ENCODE data around the gene POGZ. TPM values are rescaled to one million over a fixed set of nuclear protein-coding genes. Genes with fewer than 3 reads are reported as not detected.

POGZ gene
- total RNA-seq, 4 donors from 2014 or later: 35.0 to 63.3 (median 49.1) TPM

- H3K4me3 ChIP-seq: peak overlapping the region; percentile 81 to 90 (median 86)
- intact Hi-C loops (cut with DNase I): loop anchor here (2.0 to 5.0 kb wide), 2 partner anchors 17 to 89 kb away; no protein-coding TSS in a partner anchor
- H3K27me3 ChIP-seq: no peaks in the 10 kb centered on the region
- peak overlapping the region; percentile 86 to 99 (median 95) for H3K27ac ChIP-seq (replicated peaks in 1 of 4)
- peaks cover 0 to 3% (median 0%) of the 10 kb centered on the region in 4 donors for H3K36me3 ChIP-seq
- peaks cover 14 to 52% (median 50%) of the 10 kb centered on the region in 4 donors for H3K4me1 ChIP-seq
- DNase-seq (ENCODE audit: extremely low spot score): peak; percentile 89
- WGBS: 0% methylated on average over 27 of the region's 69 CpGs
- TF ChIP-seq POLR2A (IDR thresholded peaks at IDR 0.05; ENCODE audit: low read depth) (no peak), POLR2AphosphoS5 (IDR thresholded peaks at IDR 0.05) (peak; percentile 57 to 85)
- H3K9me3 ChIP-seq: no peaks in the 10 kb centered on the region
Measured at GRCh38 chr1:151457911-151458801, 1.1 kb downstream of the POGZ start.

- TF ChIP-seq POLR2A (IDR thresholded peaks at IDR 0.05; ENCODE audit: low read depth) (no peak), CTCF (IDR thresholded peaks at IDR 0.05) (no peak), EP300 (IDR thresholded peaks at IDR 0.05) (no peak), POLR2AphosphoS5 (IDR thresholded peaks at IDR 0.05) (no peak)
- no peaks in the 10 kb centered on the region for H3K9me3 ChIP-seq
- WGBS: 52% methylated on average over 1 of the region's 1 CpG
- peaks cover 14 to 67% (median 64%) of the 10 kb centered on the region in 4 donors for H3K4me1 ChIP-seq
- no peak overlapping the region for H3K4me3 ChIP-seq
- peaks cover 0 to 3% (median 0%) of the 10 kb centered on the region in 4 donors for H3K36me3 ChIP-seq
- H3K27me3 ChIP-seq: no peaks in the 10 kb centered on the region
- peak overlapping the region in 3 of 4 donors; percentile 91 to 99 (median 99) for H3K27ac ChIP-seq (replicated peaks in 1 of 4)
- no peak for DNase-seq (ENCODE audit: extremely low spot score)
- intact Hi-C loops (cut with DNase I): loop anchor here (2.0 to 5.0 kb wide), 2 partner anchors 19 to 91 kb away; no protein-coding TSS in a partner anchor
Measured at GRCh38 chr1:151455966-151456365, 3.3 kb downstream of the POGZ start.

- Histone ChIP-seq H3K4me3 (no peak overlapping the region), H3K27ac (replicated peaks in 1 of 4) (peak overlapping the region; percentile 8 to 99 (median 95)), H3K4me1 (peaks cover 14 to 74% (median 66%) of the 10 kb centered on the region in 4 donors), H3K9me3 (no peaks in the 10 kb centered on the region), H3K27me3 (no peaks in the 10 kb centered on the region), H3K36me3 (peaks cover 0 to 3% (median 0%) of the 10 kb centered on the region in 4 donors)
- TF ChIP-seq CTCF (IDR thresholded peaks at IDR 0.05) (no peak), EP300 (IDR thresholded peaks at IDR 0.05) (no peak), POLR2A (IDR thresholded peaks at IDR 0.05; ENCODE audit: low read depth) (no peak), POLR2AphosphoS5 (IDR thresholded peaks at IDR 0.05) (no peak)
- DNase-seq (ENCODE audit: extremely low spot score): no peak
- WGBS: 50% methylated on average over 2 of the region's 2 CpGs
- intact Hi-C loops (cut with DNase I): loop anchor here (5.0 kb wide), 1 partner anchor 92 kb away; no protein-coding TSS in a partner anchor
Measured at GRCh38 chr1:151455231-151455630, 4.1 kb downstream of the POGZ start.

GRCh38 chr1:151447696-151448095, 11.6 kb downstream of the POGZ start:
- H3K27me3 ChIP-seq: no peaks in the 10 kb centered on the region
- H3K4me1 ChIP-seq: peaks cover 28 to 71% (median 63%) of the 10 kb centered on the region in 4 donors
- no peak overlapping the region for H3K27ac ChIP-seq (replicated peaks in 1 of 4)
- H3K36me3 ChIP-seq: peaks cover 0 to 11% (median 0%) of the 10 kb centered on the region in 4 donors
- TF ChIP-seq POLR2A (IDR thresholded peaks at IDR 0.05; ENCODE audit: low read depth): no peak
- no peak for TF ChIP-seq EP300 (IDR thresholded peaks at IDR 0.05)
- no peak for TF ChIP-seq CTCF (IDR thresholded peaks at IDR 0.05)
- TF ChIP-seq POLR2AphosphoS5 (IDR thresholded peaks at IDR 0.05): no peak
- no peak overlapping the region for H3K4me3 ChIP-seq
- WGBS: 64% methylated on average over 2 of the region's 2 CpGs
- intact Hi-C loops (cut with DNase I): no loop called here
- no peak for DNase-seq (ENCODE audit: extremely low spot score)
- H3K9me3 ChIP-seq: no peaks in the 10 kb centered on the region

- intact Hi-C loops (cut with DNase I): loop anchor here (5.0 kb wide), 2 partner anchors 93 to 293 kb away; no protein-coding TSS in a partner anchor
- TF ChIP-seq POLR2AphosphoS5 (IDR thresholded peaks at IDR 0.05) (no peak), EP300 (IDR thresholded peaks at IDR 0.05) (no peak), POLR2A (IDR thresholded peaks at IDR 0.05; ENCODE audit: low read depth) (no peak), CTCF (IDR thresholded peaks at IDR 0.05) (no peak)
- Histone ChIP-seq H3K4me3 (no peak overlapping the region), H3K27ac (replicated peaks in 1 of 4) (peak overlapping the region; percentile 45 to 55 (median 55)), H3K9me3 (no peaks in the 10 kb centered on the region), H3K36me3 (peaks cover 0 to 14% (median 10%) of the 10 kb centered on the region in 4 donors), H3K4me1 (peaks cover 35 to 85% (median 74%) of the 10 kb centered on the region in 4 donors), H3K27me3 (no peaks in the 10 kb centered on the region)
- 48% methylated on average over 4 of the region's 4 CpGs for WGBS
- no peak for DNase-seq (ENCODE audit: extremely low spot score)
Measured at GRCh38 chr1:151444783-151445177, 14.5 kb downstream of the POGZ start.
